ENCODE measurements around the gene OR52K2. TPM values are rescaled to one million over a fixed set of nuclear protein-coding genes. Genes with fewer than 3 reads are reported as not detected.
"Not testable (repeated sequence)": the region's sequence is repeated elsewhere in the genome, so short reads cannot be mapped to it uniquely, and the experiment has no call there.

Gene OR52K2
- total RNA-seq, result not detected

- no peak for ATAC-seq
Observed at GRCh38 chr11:4448995-4449394, at the start of gene OR52K2. Gene OR52K2 (plus strand): TSS chr11:4449295. CDS start chr11:4449340, 45 bp downstream.

GRCh38 chr11:4406206-4406605 lies 42.9 kb upstream of the OR52K2 start:
- DNase-seq (ENCODE audit: low spot score); ATAC-seq: not testable (repeated sequence)

More at GRCh38 chr11:4448995-4449394, at the start of gene OR52K2:
- DNase-seq (ENCODE audit: low spot score), result no peak

DNA sequence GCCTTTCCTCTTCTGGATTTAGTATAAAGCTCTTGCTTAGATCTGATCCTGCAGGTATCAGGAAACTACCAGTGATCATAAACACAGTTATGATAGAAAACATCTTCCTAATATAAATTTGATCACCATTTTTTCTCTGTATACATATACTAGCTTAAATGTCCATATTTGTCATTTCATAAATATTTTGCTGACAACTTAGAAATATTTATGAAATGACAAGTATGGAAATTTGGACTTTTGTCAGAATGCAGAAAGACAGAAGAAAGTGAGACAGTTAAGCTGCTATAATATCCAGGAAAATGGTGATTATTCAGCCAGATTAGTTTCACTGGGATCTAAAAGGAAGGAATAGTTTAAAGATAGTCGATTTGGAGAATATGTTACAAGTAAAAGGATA lies 32.8 kb upstream of the OR52K2 start:
- no peak for DNase-seq (ENCODE audit: low spot score)
- no peak for ATAC-seq

GRCh38 chr11:4416816-4417215 lies 32.3 kb upstream of the OR52K2 start:
- DNase-seq (ENCODE audit: low spot score), result no peak
- no peak for ATAC-seq

DNA sequence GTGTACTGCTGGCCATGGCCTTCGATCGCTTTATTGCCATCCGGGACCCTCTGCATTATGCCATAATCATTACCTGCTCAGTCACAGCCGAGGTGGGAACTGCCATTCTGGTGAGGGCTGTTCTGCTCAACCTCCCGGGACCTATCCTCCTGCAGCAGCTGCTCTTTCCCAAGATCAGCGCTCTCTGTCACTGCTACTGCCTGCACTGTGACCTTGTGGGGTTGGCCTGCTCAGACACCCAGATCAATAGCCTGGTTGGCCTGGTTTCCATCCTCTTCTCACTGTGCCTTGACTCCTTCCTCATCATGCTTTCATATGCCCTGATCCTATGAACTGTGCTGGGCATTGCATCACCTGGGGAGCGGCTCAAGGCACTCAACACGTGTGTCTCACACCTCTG lies 30.7 kb upstream of the OR52K2 start:
- DNase-seq (ENCODE audit: low spot score) (no peak), ATAC-seq (no peak)

- ATAC-seq (no peak), DNase-seq (ENCODE audit: low spot score) (no peak)
Observed at GRCh38 chr11:4430051-4430450, 19.0 kb upstream of the OR52K2 start.

DNA sequence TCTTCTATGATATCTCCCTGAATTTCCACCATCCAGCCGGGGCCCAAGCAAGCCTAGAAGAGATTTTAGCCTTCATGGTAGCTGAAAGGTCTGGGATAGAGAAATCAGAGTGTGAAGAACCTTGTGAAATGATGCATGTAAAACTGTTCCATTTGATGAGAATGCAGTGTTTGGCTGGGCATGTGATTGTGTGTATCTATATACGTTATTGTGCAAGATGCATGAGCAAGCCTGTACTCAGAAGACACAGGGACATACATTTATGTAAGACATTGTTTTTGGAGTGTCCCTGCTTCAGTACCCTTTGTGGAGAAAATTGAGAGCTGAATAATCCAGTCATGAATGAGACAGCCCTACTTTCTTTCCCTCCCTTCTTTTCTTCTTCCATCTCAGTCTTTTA lies 15.2 kb upstream of the OR52K2 start:
- DNase-seq (ENCODE audit: low spot score), result no peak
- ATAC-seq, result no peak

DNA sequence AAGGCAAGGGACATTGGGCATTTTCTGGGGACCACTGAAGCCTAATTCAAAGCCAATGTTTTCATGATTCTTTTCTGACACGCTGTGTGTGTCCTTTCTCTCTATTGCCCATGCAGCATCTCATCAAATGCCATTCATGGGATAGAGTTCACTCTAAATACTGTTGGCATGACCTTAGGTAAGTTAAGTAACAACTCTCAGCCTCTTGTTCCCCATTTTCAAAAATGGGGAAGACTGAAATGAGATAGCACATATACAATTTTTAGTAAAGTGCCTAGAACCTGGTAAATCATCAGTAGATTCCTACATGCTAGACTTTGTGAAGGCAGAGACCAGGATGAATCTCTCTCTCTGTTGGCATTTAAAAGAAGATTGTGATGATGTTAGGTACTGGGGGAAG lies 12.7 kb upstream of the OR52K2 start:
- ATAC-seq (no peak), DNase-seq (ENCODE audit: low spot score) (no peak)

GRCh38 chr11:4441515-4441914 lies 7.6 kb upstream of the OR52K2 start:
- ATAC-seq (no peak), DNase-seq (ENCODE audit: low spot score) (no peak)

DNA sequence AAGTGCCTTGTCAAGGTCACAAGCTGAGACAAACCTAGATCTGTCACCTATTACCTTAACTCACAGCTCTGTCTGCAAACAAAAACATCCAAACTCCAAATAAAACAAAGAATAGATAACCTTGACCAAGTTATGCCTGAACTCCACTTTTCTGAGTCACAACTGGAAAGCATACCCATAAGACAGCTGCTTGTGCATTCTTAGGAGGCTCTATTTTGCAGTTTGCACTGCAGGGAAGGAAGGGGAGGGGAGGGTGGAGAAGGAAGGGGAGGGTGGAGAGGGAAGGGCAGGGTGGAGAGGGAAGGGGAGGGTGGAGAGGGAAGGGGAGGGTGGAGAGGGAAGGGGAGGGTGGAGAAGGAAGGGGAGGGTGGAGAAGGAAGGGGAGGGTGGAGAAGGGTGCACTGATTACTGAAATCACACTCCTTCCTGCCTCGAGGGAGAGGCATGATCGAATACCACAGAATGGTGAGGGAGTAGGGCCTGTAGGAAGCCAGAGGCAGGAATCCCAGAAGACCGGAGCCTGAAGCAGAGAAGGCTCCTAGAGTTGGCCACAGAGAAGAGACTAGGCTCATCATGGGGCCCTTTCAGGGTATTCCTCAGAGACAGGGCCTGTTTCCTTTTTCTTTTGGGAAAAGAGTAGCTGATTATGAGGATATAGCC lies 5.7 kb upstream of the OR52K2 start:
- ATAC-seq (no peak), DNase-seq (ENCODE audit: low spot score) (no peak)

DNA sequence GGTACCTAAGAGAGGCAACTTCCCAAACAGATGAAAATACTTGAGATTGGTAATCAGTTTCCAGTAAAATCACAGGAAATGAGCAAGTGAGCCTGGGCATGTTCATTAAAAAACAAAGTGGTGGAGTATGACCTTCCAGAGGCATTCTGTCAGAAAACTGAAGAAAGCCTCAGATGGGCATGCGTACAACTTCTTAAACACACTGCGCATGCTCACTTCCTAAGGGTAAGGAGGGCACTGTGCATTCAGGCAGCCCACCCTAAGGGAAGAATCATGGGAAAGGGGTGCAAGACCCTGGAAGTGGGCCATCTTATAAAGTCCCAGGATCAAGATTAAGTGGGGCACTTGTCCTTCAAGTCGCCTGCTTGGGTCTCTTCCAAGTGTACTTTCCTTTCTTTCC lies 4.0 kb downstream of the OR52K2 start:
- ATAC-seq (no peak), DNase-seq (ENCODE audit: low spot score) (no peak)

GRCh38 chr11:4454021-4454420 lies 4.9 kb downstream of the OR52K2 start:
- ATAC-seq (no peak), DNase-seq (ENCODE audit: low spot score) (no peak)

- DNase-seq (ENCODE audit: low spot score), result no peak
- peak; percentile 55 for ATAC-seq
Observed at GRCh38 chr11:4455419-4455818, 6.3 kb downstream of the OR52K2 start.

DNA sequence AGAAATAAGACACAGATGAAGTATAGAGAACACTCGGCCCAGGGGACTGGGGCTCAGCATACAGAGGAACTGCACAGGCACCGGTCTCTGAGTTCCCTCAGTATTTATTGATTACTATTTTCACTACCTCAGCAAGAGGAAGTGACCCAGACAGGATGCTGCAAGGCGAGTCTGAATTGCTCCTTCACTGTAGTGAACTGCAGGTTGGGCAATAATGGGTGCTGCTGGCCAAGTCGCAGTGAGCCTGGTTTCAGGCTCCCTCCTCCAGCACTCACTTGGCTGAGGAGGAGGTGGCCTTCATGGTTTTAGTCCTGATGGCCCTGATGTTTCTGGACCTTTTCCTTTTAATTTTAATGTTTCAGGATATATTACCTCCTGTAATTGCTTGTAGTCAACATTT lies 10.4 kb downstream of the OR52K2 start:
- ATAC-seq (peak; percentile 63), DNase-seq (ENCODE audit: low spot score) (no peak)

GRCh38 chr11:4460151-4460550 lies 11.1 kb downstream of the OR52K2 start:
- ATAC-seq (no peak), DNase-seq (ENCODE audit: low spot score) (no peak)

DNA sequence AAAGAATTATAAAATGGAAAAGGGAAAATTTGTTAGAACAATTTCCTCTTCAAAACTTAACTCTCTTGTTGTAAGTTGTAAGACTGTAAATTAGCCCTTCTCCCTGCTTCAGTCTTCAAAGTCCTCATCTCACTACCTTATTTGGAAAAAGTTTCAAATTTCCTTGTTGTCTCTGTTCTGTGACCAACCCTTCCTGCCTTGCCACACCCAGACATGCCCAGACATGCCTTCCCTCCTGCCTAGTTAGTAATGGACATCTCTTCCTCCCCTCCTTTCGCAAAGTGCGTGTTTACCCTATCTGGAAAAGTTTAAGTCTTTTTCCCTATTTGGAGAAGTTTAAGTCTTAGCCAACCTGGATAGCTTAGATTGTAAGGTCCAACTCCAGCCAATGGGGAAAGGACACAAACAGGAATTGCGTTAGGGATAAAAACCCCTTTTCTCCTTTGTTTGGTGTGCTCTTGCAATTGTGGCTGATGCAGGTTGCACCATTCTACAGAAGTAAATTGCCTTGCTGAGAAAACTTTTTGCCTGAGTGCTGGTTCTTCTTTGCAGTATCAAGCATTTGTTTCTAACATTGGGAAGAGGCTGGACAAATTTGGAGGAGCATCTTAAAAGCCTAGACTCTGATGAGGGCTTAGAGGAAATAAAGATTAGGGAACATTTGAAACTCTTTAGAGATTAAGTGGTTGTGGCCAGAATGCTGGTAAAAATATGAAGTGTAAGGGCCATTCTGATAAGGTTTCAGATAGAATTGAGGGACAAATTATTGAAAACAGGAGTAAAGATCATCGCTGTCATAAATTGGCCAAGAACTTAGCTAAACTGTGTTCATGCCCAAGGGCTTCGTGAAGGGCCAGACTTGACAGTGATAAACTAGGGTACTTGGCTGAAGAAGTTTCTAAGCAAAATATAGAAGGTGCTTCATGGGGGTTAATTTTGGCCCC lies 15.4 kb downstream of the OR52K2 start:
- ATAC-seq (no peak), DNase-seq (ENCODE audit: low spot score) (no peak)

- DNase-seq (ENCODE audit: low spot score) (no peak), ATAC-seq (no peak)
Observed at GRCh38 chr11:4465407-4465806, 16.3 kb downstream of the OR52K2 start.

- ATAC-seq (no peak), DNase-seq (ENCODE audit: low spot score) (no peak)
Observed at GRCh38 chr11:4466131-4466870, 17.2 kb downstream of the OR52K2 start.

DNA sequence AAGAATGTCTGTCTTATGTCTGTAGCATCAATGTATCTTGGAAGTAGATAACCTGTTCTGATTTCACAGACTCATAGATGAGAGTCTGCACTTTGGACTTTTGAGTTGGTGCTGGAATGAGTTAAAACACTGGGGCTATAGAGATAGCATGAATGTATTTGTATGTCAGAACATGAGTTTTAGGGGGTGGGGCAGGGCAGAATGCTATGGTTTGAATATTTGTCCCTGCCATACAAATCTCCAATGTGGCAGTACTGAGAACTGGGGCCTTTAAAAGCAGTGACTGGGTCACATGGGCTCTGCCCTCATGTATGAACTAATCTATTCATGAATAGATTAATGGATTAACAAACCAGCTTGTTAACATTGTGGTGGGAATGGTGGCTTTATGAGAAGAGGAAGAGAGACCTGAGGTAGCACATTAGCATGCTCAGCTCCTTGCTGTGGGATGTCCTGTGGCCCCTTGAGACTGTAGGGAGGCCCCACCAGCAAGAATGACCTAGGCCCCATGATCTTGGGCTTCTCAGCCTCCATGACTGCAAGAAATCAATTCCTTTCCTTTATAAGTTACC lies 17.9 kb downstream of the OR52K2 start:
- DNase-seq (ENCODE audit: low spot score) (no peak), ATAC-seq (no peak)

DNA sequence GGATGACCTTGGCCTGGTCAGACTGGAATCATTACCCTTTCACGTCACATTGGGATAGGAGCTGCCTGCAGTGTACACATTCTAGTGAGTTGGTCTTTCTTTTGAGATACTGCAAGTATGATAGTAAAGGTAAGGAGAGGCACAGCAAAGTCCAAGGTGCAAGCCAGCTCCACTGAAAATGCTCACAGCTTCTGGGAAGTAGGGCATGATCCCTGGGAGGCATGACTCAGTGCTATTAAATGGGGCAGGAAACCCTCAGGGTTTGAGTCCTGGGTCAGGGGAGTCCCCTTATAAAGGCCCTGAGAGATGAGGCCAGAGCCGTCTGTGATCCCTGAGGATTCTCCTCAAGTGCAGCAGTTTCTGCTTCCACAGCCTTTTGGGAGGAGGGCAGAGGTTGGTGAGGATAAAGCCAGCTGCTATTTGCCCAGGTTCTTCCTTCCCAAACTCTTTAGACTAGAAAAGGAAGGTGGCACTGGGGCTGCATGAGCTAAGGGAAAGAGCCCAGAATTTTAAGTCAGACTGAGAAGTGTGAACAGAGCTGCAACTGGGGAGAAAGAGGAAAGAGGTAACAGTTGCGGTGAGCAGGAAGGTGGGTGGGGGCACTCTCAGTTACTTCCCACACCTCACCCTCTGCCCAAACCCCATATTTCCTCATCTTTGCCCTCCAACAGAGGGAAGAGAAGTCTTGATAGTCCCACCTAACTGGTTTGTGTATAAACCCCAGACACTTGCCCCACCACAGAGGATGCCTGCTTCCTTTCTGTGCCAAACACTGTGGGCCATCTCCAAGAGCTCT lies 18.9 kb downstream of the OR52K2 start:
- no peak for ATAC-seq
- DNase-seq (ENCODE audit: low spot score), result no peak
